Measurements from ENCODE around the gene TMEM117.

TMEM117 gene

DNA sequence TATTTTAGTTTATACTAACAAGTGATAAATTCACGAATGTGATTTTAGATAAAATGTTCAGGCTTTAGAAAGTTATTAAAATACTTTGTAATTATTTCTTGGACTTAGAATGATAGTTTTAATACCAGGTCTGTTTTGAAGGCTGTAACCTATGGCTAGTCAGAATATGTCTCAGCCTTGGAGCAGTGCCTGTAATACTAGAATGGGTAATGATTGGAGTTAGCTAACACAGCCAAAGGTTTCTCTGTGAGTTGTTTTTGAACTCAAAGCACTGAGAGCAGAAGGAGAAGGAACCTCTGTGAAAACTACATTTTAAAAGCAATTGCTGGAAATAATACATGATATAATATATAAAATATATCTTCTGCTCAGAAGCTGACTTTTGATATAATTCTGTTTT, 110.1 kb downstream of the TMEM117 start:
- TF ChIP-seq CTCF (IDR thresholded peaks at IDR 0.05; ENCODE audit: low read depth, low read length, poor library complexity, severe bottlenecking) (no peak), EZH2phosphoT487 (IDR thresholded peaks at IDR 0.05; ENCODE audit: borderline replicate concordance, low read length) (no peak)
- no peak overlapping the region for H3K27ac ChIP-seq (ENCODE audit: low read depth, low read length)
- no peaks in the 10 kb centered on the region for H3K9me3 ChIP-seq (ENCODE audit: control insufficient read depth, insufficient read depth, low read length)
- H4K20me1 ChIP-seq (ENCODE audit: control insufficient read depth, insufficient read depth, low read depth, low read length): no peaks in the 10 kb centered on the region
- no peaks in the 10 kb centered on the region for H3K4me1 ChIP-seq (ENCODE audit: control insufficient read depth, low read length)
- no peaks in the 10 kb centered on the region for H3K79me2 ChIP-seq (ENCODE audit: control insufficient read depth, low read length)
- H3K4me3 ChIP-seq (ENCODE audit: low read length): no peak overlapping the region
- H3K9me2 ChIP-seq (replicated peaks; ENCODE audit: control insufficient read depth, low read length): no peaks in the 10 kb centered on the region; the same call in 1 of the 2 replicates
- no peaks in the 10 kb centered on the region for H3K27me3 ChIP-seq (ENCODE audit: control insufficient read depth, low read length)
- H3K4me2 ChIP-seq (ENCODE audit: low read length): no peak overlapping the region
- H3K36me3 ChIP-seq (ENCODE audit: control insufficient read depth, low read length): no peaks in the 10 kb centered on the region
- H3F3A ChIP-seq (ENCODE audit: control insufficient read depth, insufficient read depth): no peaks in the 10 kb centered on the region

- Histone ChIP-seq H3K36me3 (ENCODE audit: control insufficient read depth, low read length) (no peaks in the 10 kb centered on the region), H3K4me3 (ENCODE audit: low read length) (no peak overlapping the region), H3K27ac (ENCODE audit: low read depth, low read length) (no peak overlapping the region), H4K20me1 (ENCODE audit: control insufficient read depth, insufficient read depth, low read depth, low read length) (no peaks in the 10 kb centered on the region), H3K79me2 (ENCODE audit: control insufficient read depth, low read length) (no peaks in the 10 kb centered on the region), H3F3A (ENCODE audit: control insufficient read depth, insufficient read depth) (no peaks in the 10 kb centered on the region), H3K9me2 (replicated peaks; ENCODE audit: control insufficient read depth, low read length) (no peaks in the 10 kb centered on the region), H3K27me3 (ENCODE audit: control insufficient read depth, low read length) (no peaks in the 10 kb centered on the region), H3K4me2 (ENCODE audit: low read length) (no peak overlapping the region), H3K9me3 (ENCODE audit: control insufficient read depth, insufficient read depth, low read length) (no peaks in the 10 kb centered on the region), H3K4me1 (ENCODE audit: control insufficient read depth, low read length) (no peaks in the 10 kb centered on the region)
- no peak for TF ChIP-seq EZH2phosphoT487 (IDR thresholded peaks at IDR 0.05; ENCODE audit: borderline replicate concordance, low read length)
- no peak for TF ChIP-seq CTCF (IDR thresholded peaks at IDR 0.05; ENCODE audit: low read depth, low read length, poor library complexity, severe bottlenecking)
Measured at GRCh38 chr12:43951286-43951685, 115.4 kb downstream of the TMEM117 start.

DNA sequence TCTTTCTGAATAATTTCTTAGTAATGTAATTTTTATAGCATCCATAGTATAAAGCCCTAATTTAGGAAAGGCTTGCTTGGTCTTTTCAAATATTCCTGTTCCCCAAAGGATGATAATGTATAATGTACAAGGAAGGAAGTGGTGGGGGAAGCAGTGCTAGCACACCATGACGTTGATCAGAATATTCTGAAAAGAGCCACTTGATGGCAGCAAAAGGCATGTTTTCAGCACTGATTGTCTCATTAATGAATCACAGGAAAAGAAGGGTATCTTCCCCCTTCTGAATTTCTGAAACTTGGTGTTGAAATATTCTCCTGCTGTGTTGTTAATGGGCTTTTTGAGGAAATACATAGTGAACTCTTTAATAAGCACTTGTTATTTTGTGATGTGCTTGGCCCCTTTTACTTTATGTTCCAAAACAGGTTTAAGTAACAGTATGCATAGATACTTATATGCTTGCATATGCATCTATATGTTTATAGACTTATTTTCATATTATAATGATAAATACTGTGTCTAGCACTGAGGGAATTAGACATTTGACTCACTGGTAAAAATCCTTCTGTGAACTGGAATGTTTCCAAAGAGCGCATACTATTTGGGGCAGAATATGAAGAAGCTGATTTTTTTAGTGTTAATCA, 122.0 kb downstream of the TMEM117 start:
- no peaks in the 10 kb centered on the region for H3K9me2 ChIP-seq (replicated peaks; ENCODE audit: control insufficient read depth, low read length)
- H3K9me3 ChIP-seq (ENCODE audit: control insufficient read depth, insufficient read depth, low read length): no peaks in the 10 kb centered on the region
- H3K27me3 ChIP-seq (ENCODE audit: control insufficient read depth, low read length): no peaks in the 10 kb centered on the region
- H3K4me2 ChIP-seq (ENCODE audit: low read length): no peak overlapping the region
- H3K79me2 ChIP-seq (ENCODE audit: control insufficient read depth, low read length): no peaks in the 10 kb centered on the region
- peak; percentile 68 for TF ChIP-seq CTCF (IDR thresholded peaks at IDR 0.05; ENCODE audit: low read depth, low read length, poor library complexity, severe bottlenecking)
- no peak for TF ChIP-seq EZH2phosphoT487 (IDR thresholded peaks at IDR 0.05; ENCODE audit: borderline replicate concordance, low read length)
- H3K27ac ChIP-seq (ENCODE audit: low read depth, low read length): no peak overlapping the region
- H3K4me3 ChIP-seq (ENCODE audit: low read length): no peak overlapping the region
- no peaks in the 10 kb centered on the region for H3F3A ChIP-seq (ENCODE audit: control insufficient read depth, insufficient read depth)
- no peaks in the 10 kb centered on the region for H3K4me1 ChIP-seq (ENCODE audit: control insufficient read depth, low read length)
- no peaks in the 10 kb centered on the region for H4K20me1 ChIP-seq (ENCODE audit: control insufficient read depth, insufficient read depth, low read depth, low read length)
- no peaks in the 10 kb centered on the region for H3K36me3 ChIP-seq (ENCODE audit: control insufficient read depth, low read length)
